D721Med (cell line): ENCODE data around the gene BIN2.

Experiments used
- DNase-seq: peaks from one replicate; pipeline ENCODE4 v3.0.0; 2011; ENCODE audit warnings: low spot score; ENCODE audit not compliant: insufficient read length
- FAIRE-seq: peaks from 2 replicates; lab custom pipeline; 2011; peaks lifted over from hg19 to GRCh38; lab: Jason Lieb, UNC
- CTCF ChIP-seq: IDR thresholded peaks from 2 replicates; pipeline ENCODE4 v1.5.1; 2012; ENCODE audit warnings: mild to moderate bottlenecking, control low read depth; ENCODE audit not compliant: insufficient read depth; ENCODE audit errors: missing control alignments

The BIN2 gene

GRCh38 chr12:51253276-51253675 is 70.7 kb downstream of the BIN2 start:
- TF ChIP-seq CTCF = no peak
- DNase-seq = no peak
- no peak for FAIRE-seq

GRCh38 chr12:51247523-51248206 is 76.3 kb downstream of the BIN2 start:
- FAIRE-seq (no peak), DNase-seq (no peak)
- TF ChIP-seq CTCF = no peak

GRCh38 chr12:51246254-51246853 is 77.6 kb downstream of the BIN2 start:
- TF ChIP-seq CTCF = peak; percentile 13
- DNase-seq (no peak), FAIRE-seq (no peak)

- FAIRE-seq (no peak), DNase-seq (no peak)
- TF ChIP-seq CTCF = no peak
Measured at GRCh38 chr12:51245476-51246253, 78.3 kb downstream of the BIN2 start.

- no peak for TF ChIP-seq CTCF
- no peak for FAIRE-seq
- DNase-seq = no peak
Measured at GRCh38 chr12:51244269-51244668, 79.7 kb downstream of the BIN2 start.

GRCh38 chr12:51242876-51243275 is 81.1 kb downstream of the BIN2 start:
- DNase-seq = no peak
- TF ChIP-seq CTCF = no peak
- FAIRE-seq = no peak
